Neuronal stem cell (in vitro differentiated cells): Measurements from ENCODE around the gene FBXL13.

Source experiments
- DNase-seq: peaks from one replicate; pipeline ENCODE4 v3.0.0-alpha.2; 2013; ENCODE audit warnings: low spot score
- H2AFZ ChIP-seq: one replicate; pipeline ENCODE4 v1.6.1; 2013; ENCODE audit warnings: mild to moderate bottlenecking, low read length, inconsistent platforms
- H2AK5ac ChIP-seq: 2 replicates; pipeline ENCODE4 v1.6.1; 2013; ENCODE audit warnings: low read depth, mild to moderate bottlenecking, inconsistent platforms, low read length, moderate library complexity, mixed read lengths
- H2BK120ac ChIP-seq: 2 replicates; pipeline ENCODE4 v1.6.1; 2013; ENCODE audit warnings: low read depth, mild to moderate bottlenecking, inconsistent platforms, low read length, moderate library complexity, mixed read lengths
- H2BK12ac ChIP-seq: one replicate; pipeline ENCODE4 v1.6.1; 2013; ENCODE audit warnings: low read length, inconsistent platforms
- H2BK15ac ChIP-seq: 2 replicates; pipeline ENCODE4 v1.6.1; 2013; ENCODE audit warnings: mild to moderate bottlenecking, low read length, inconsistent platforms, mixed read lengths
- H2BK5ac ChIP-seq: one replicate; pipeline ENCODE4 v1.6.1; 2013; ENCODE audit warnings: inconsistent platforms, mild to moderate bottlenecking, low read length, moderate library complexity
- H3K14ac ChIP-seq: one replicate; pipeline ENCODE4 v1.6.1; 2013; ENCODE audit warnings: low read length, inconsistent platforms
- H3K18ac ChIP-seq: 2 replicates; pipeline ENCODE4 v1.6.1; 2013; ENCODE audit warnings: low read length, inconsistent platforms
- H3K23ac ChIP-seq: 2 replicates; pipeline ENCODE4 v1.6.1; 2013; ENCODE audit warnings: low read depth, mild to moderate bottlenecking, mixed read lengths, low read length, inconsistent platforms; ENCODE audit not compliant: poor library complexity
- H3K27ac ChIP-seq: replicated peaks from 3 replicates; pipeline ENCODE4 v1.5.1; 2013; ENCODE audit warnings: low read length, inconsistent platforms
- H3K27me3 ChIP-seq, 3 experiments: 2 replicates each; pipeline ENCODE4 v1.6.1; 2013; ENCODE audit warnings: low read length in 3 of 3, mild to moderate bottlenecking in 2 of 3, inconsistent platforms in 1 of 3, low read depth in 1 of 3, mixed read lengths in 1 of 3, moderate library complexity in 1 of 3; ENCODE audit not compliant: control insufficient read depth in 3 of 3, insufficient read depth in 3 of 3
- H3K36me3 ChIP-seq, 2 donors: replicated peaks in 1 of 2; 2 replicates each; pipeline ENCODE4 v1.6.1; 2013; ENCODE audit warnings: low read length in 2 of 2; ENCODE audit not compliant: control insufficient read depth in 2 of 2, insufficient read depth in 2 of 2
- H3K4ac ChIP-seq: 2 replicates; pipeline ENCODE4 v1.6.1; 2013; ENCODE audit warnings: inconsistent platforms, mild to moderate bottlenecking, low read length, moderate library complexity
- H3K4me1 ChIP-seq, 2 donors: 1 replicate in 1 of 2; 2 replicates in 1 of 2; pipeline ENCODE4 v1.6.1; 2013; ENCODE audit warnings: low read length in 2 of 2, low read depth in 1 of 2; ENCODE audit not compliant: control insufficient read depth in 2 of 2, insufficient read depth in 1 of 2
- H3K4me2 ChIP-seq: one replicate; pipeline ENCODE4 v1.6.1; 2013; ENCODE audit warnings: mild to moderate bottlenecking, low read length, inconsistent platforms; ENCODE audit not compliant: insufficient read depth, poor library complexity, severe bottlenecking
- H3K4me3 ChIP-seq, 2 donors: 2 replicates each; pipeline ENCODE4 v1.5.1; 2013; ENCODE audit warnings: low read length in 2 of 2, mild to moderate bottlenecking in 2 of 2, inconsistent platforms in 1 of 2, moderate library complexity in 1 of 2
- H3K79me1 ChIP-seq: one replicate; pipeline ENCODE4 v1.6.1; 2013; ENCODE audit warnings: low read depth, mild to moderate bottlenecking, inconsistent platforms, low read length, moderate library complexity
- H3K9ac ChIP-seq: one replicate; pipeline ENCODE4 v1.6.1; 2013; ENCODE audit warnings: mild to moderate bottlenecking, low read depth, low read length, inconsistent platforms; ENCODE audit not compliant: poor library complexity
- H3K9me3 ChIP-seq, 2 donors: replicated peaks in 1 of 2; 2 replicates each; pipeline versions ENCODE3 to v1.6.1; 2013; ENCODE audit warnings: low read length in 2 of 2, mild to moderate bottlenecking in 2 of 2, inconsistent platforms in 1 of 2, low read depth in 1 of 2, mixed read lengths in 1 of 2, moderate library complexity in 1 of 2; ENCODE audit not compliant: control insufficient read depth in 2 of 2, insufficient read depth in 1 of 2
- H4K8ac ChIP-seq: one replicate; pipeline ENCODE4 v1.6.1; 2013; ENCODE audit warnings: low read depth, mild to moderate bottlenecking, inconsistent platforms, low read length, moderate library complexity
- H4K91ac ChIP-seq: one replicate; pipeline ENCODE4 v1.6.1; 2013; ENCODE audit warnings: low read length, low read depth, mild to moderate bottlenecking, inconsistent platforms; ENCODE audit not compliant: poor library complexity
- WGBS, 2 donors: extraction: QIAGEN DNeasy Blood & Tissue Kit; methylation state at CpG; one replicate each; pipeline ENCODE4 v1.1.7; 2013; ENCODE audit warnings: missing lambda C conversion rate in 2 of 2, mixed read lengths in 1 of 2; ENCODE audit not compliant: insufficient read length in 2 of 2, insufficient replicate concordance in 1 of 2; ENCODE audit errors: extremely low coverage in 2 of 2; 5-methylcytosine and 5-hydroxymethylcytosine counted together

FBXL13 gene

GRCh38 chr7:102943423-102944169 is 131.0 kb downstream of the FBXL13 start:
- no peak for DNase-seq
- no peak overlapping the region for H4K91ac ChIP-seq
- no peak overlapping the region for H2AFZ ChIP-seq
- no peaks in the 10 kb centered on the region for H3K27me3 ChIP-seq
- H3K4me1 ChIP-seq: peaks cover 0 to 3% of the 10 kb centered on the region in 2 donors
- no peaks in the 10 kb centered on the region for H3K9me3 ChIP-seq
- H3K36me3 ChIP-seq: peaks cover 0 to 50% of the 10 kb centered on the region in 2 donors
- no peak overlapping the region for H3K14ac ChIP-seq
- H2BK15ac ChIP-seq: no peak overlapping the region
- no peak overlapping the region for H3K27ac ChIP-seq
- H3K4me2 ChIP-seq: no peak overlapping the region
- no peak overlapping the region for H3K4me3 ChIP-seq
- H2BK12ac ChIP-seq: no peak overlapping the region
- H2BK5ac ChIP-seq: no peak overlapping the region
- no peak overlapping the region for H3K4ac ChIP-seq
- no peak overlapping the region for H4K8ac ChIP-seq
- no peaks in the 10 kb centered on the region for H3K79me1 ChIP-seq
- H3K18ac ChIP-seq: no peak overlapping the region
- no peak overlapping the region for H2AK5ac ChIP-seq
- no peak overlapping the region for H3K23ac ChIP-seq
- WGBS, 2 donors: no CpG with 5 or more reads among the region's 5 CpGs
- H3K9ac ChIP-seq: no peak overlapping the region
- H2BK120ac ChIP-seq: no peak overlapping the region

GRCh38 chr7:102942868-102943267 is 131.7 kb downstream of the FBXL13 start:
- Histone ChIP-seq H3K4me1 (peaks cover 0 to 3% of the 10 kb centered on the region in 2 donors), H4K8ac (no peak overlapping the region), H2BK120ac (no peak overlapping the region), H2AFZ (no peak overlapping the region), H3K9me3 (no peaks in the 10 kb centered on the region), H3K9ac (no peak overlapping the region), H3K27ac (no peak overlapping the region), H2BK15ac (no peak overlapping the region), H3K14ac (no peak overlapping the region), H3K4ac (no peak overlapping the region), H3K23ac (no peak overlapping the region), H3K36me3 (peaks cover 0 to 56% of the 10 kb centered on the region in 2 donors), H2BK12ac (no peak overlapping the region), H2BK5ac (no peak overlapping the region), H4K91ac (no peak overlapping the region), H3K4me2 (no peak overlapping the region), H2AK5ac (no peak overlapping the region), H3K4me3 (no peak overlapping the region), H3K79me1 (no peaks in the 10 kb centered on the region), H3K27me3 (no peaks in the 10 kb centered on the region), H3K18ac (no peak overlapping the region)
- DNase-seq: no peak
- WGBS, 2 donors: no CpG with 5 or more reads among the region's 1 CpG

GRCh38 chr7:102942181-102942866 is 132.3 kb downstream of the FBXL13 start:
- Histone ChIP-seq H3K23ac (no peak overlapping the region), H3K14ac (no peak overlapping the region), H2AFZ (no peak overlapping the region), H3K9ac (no peak overlapping the region), H3K9me3 (no peaks in the 10 kb centered on the region), H3K36me3 (peaks cover 0 to 60% of the 10 kb centered on the region in 2 donors), H3K18ac (no peak overlapping the region), H3K4me3 (no peak overlapping the region), H3K79me1 (no peaks in the 10 kb centered on the region), H3K4ac (no peak overlapping the region), H2BK120ac (no peak overlapping the region), H4K8ac (no peak overlapping the region), H3K27ac (no peak overlapping the region), H3K27me3 (no peaks in the 10 kb centered on the region), H2AK5ac (no peak overlapping the region), H3K4me1 (peaks cover 0 to 3% of the 10 kb centered on the region in 2 donors), H2BK5ac (no peak overlapping the region), H2BK15ac (no peak overlapping the region), H3K4me2 (no peak overlapping the region), H4K91ac (no peak overlapping the region), H2BK12ac (no peak overlapping the region)
- WGBS, 2 donors: no CpG with 5 or more reads among the region's 4 CpGs
- no peak for DNase-seq

- Histone ChIP-seq H3K4me2 (no peak overlapping the region), H3K4me1 (peaks cover 6 to 11% of the 10 kb centered on the region in 2 donors), H3K23ac (no peak overlapping the region), H3K4ac (no peak overlapping the region), H4K8ac (no peak overlapping the region), H3K27ac (no peak overlapping the region), H3K9ac (no peak overlapping the region), H3K14ac (no peak overlapping the region), H3K4me3 (no peak overlapping the region), H4K91ac (no peak overlapping the region), H2BK15ac (no peak overlapping the region), H2AK5ac (no peak overlapping the region), H2BK120ac (no peak overlapping the region), H3K18ac (no peak overlapping the region), H3K9me3 (no peaks in the 10 kb centered on the region), H3K36me3 (peaks cover 0 to 73% of the 10 kb centered on the region in 2 donors), H3K79me1 (no peaks in the 10 kb centered on the region), H3K27me3 (no peaks in the 10 kb centered on the region), H2BK12ac (no peak overlapping the region), H2AFZ (no peak overlapping the region), H2BK5ac (no peak overlapping the region)
- no peak for DNase-seq
- no CpG with 5 or more reads among the region's 1 CpG for WGBS, 2 donors
These were observed 135.9 kb downstream of the FBXL13 start for GRCh38 chr7:102938679-102939078.
